Caco-2 (cell line): ENCODE measurements around the gene VAC14. TPM values are rescaled to one million over a fixed set of nuclear protein-coding genes. Genes with fewer than 3 reads are reported as not detected.
A peak's percentile ranks its signal among the peaks of the same experiment; 100 is the strongest.

ENCODE experiments used
- BruUV-seq: library from RNA; stranded (reverse); fragments of 400-500 nt; replicated peaks from 2 replicates; lab custom pipeline; 2021; lab: Mats Ljungman, UMichigan
- CTCF ChIA-PET: fragments of 300-600 bp; sonication (Branson Sonifier 250); formaldehyde crosslinking; loops from one replicate; lab custom pipeline; 2022; ENCODE audit warnings: antibody characterized with exemption; lab: Charles Lee
- POLR2A ChIA-PET: fragments of 300-600 bp; sonication (Branson Sonifier 250); formaldehyde crosslinking; loops from one replicate; lab custom pipeline; 2022; ENCODE audit warnings: antibody characterized with exemption; lab: Charles Lee
- DNase-seq, 2 experiments: peaks; one replicate each; pipeline versions ENCODE4 v3.0.0 to v3.0.0-alpha.2; 2020 to 2022
- H3K27me3 ChIP-seq: replicated peaks from 2 replicates; pipeline ENCODE4 v1.6.0; 2011; ENCODE audit warnings: low read length; ENCODE audit not compliant: control insufficient read depth, insufficient read depth
- H3K36me3 ChIP-seq: 2 replicates; pipeline ENCODE4 v1.5.1; 2011; ENCODE audit warnings: low read length; ENCODE audit not compliant: control insufficient read depth, insufficient read depth
- H3K4me1 ChIP-seq: fragments of 250-450 bp; sonication (Bioruptor Pico); 2 replicates; pipeline ENCODE4 v1.5.1; 2020; ENCODE audit warnings: mild to moderate bottlenecking
- H3K4me3 ChIP-seq: 2 replicates; pipeline ENCODE4 v1.5.1; 2011; ENCODE audit warnings: low read depth, mild to moderate bottlenecking, control low read depth, low read length
- H3K9me3 ChIP-seq: fragments of 250-450 bp; sonication (Bioruptor Pico); 2 replicates; pipeline ENCODE4 v1.5.1; 2020; ENCODE audit warnings: mild to moderate bottlenecking, moderate library complexity
- H3K27ac Mint-ChIP-seq: one replicate; pipeline ENCODE4 v1.8.0; 2022; ENCODE audit warnings: mixed read lengths; ENCODE audit not compliant: unreplicated experiment
- H3K27me3 Mint-ChIP-seq: one replicate; pipeline ENCODE4 v1.8.0; 2022; ENCODE audit warnings: mixed read lengths; ENCODE audit not compliant: insufficient read depth, unreplicated experiment
- H3K36me3 Mint-ChIP-seq: one replicate; pipeline ENCODE4 v1.8.0; 2022; ENCODE audit warnings: mild to moderate bottlenecking, mixed read lengths; ENCODE audit not compliant: insufficient read depth, unreplicated experiment
- H3K4me1 Mint-ChIP-seq: one replicate; pipeline ENCODE4 v1.8.0; 2022; ENCODE audit warnings: low read depth, mixed read lengths; ENCODE audit not compliant: unreplicated experiment
- H3K4me3 Mint-ChIP-seq: one replicate; pipeline ENCODE4 v1.8.0; 2022; ENCODE audit warnings: mild to moderate bottlenecking, moderate library complexity, mixed read lengths; ENCODE audit not compliant: unreplicated experiment
- H3K9me3 Mint-ChIP-seq: one replicate; pipeline ENCODE4 v1.8.0; 2022; ENCODE audit warnings: mixed read lengths; ENCODE audit not compliant: unreplicated experiment
- CTCF ChIP-seq, 2 experiments: fragments of 200-600 bp in 1 of 2; IDR thresholded peaks; 1 replicate in 1 of 2; 2 replicates in 1 of 2; pipeline versions ENCODE4 v1.5.1 to v1.8.0; 2011 to 2022; ENCODE audit warnings: antibody characterized with exemption in 1 of 2, control low read depth in 1 of 2, inconsistent platforms in 1 of 2, low read depth in 1 of 2, low read length in 1 of 2, mild to moderate bottlenecking in 1 of 2, moderate library complexity in 1 of 2; ENCODE audit not compliant: insufficient read depth in 1 of 2, severe bottlenecking in 1 of 2, unreplicated experiment in 1 of 2
- intact Hi-C: fragments of 100-400 bp; cut with micrococcal nuclease; formaldehyde crosslinking; loops from one replicate; pipeline ENCODE4 v1.10.0; 2022; ENCODE audit not compliant: unreplicated experiment
- total RNA-seq: library from RNA; stranded (reverse); gene quantifications from 2 replicates; pipeline ENCODE4 v1.2.3, GENCODE V29; 2022

VAC14 gene
- total RNA-seq, 1 experiment from 2014 or later = 63.5 TPM

- no peak for TF ChIP-seq CTCF (IDR thresholded peaks at IDR 0.05; ENCODE audit: insufficient read depth in 1 of 2, low read depth in 1 of 2, low read length in 1 of 2, severe bottlenecking in 1 of 2, unreplicated experiment in 1 of 2)
- ChIA-PET POLR2A (no interaction called here), CTCF (interaction anchor here (1.8 kb wide), 1 partner anchor 81 kb away, joined by 5 read pairs; no protein-coding TSS in a partner anchor)
- BruUV-seq = no TSS peak
- no peaks in the 10 kb centered on the region for H3K27me3 Mint-ChIP-seq
- peaks cover 44% of the 10 kb centered on the region for H3K36me3 Mint-ChIP-seq
- no peaks in the 10 kb centered on the region for H3K9me3 Mint-ChIP-seq
- Histone ChIP-seq H3K4me1 (peaks cover 45% of the 10 kb centered on the region), H3K36me3 (no peaks in the 10 kb centered on the region; the same call in 1 of the 2 replicates), H3K27me3 (no peaks in the 10 kb centered on the region), H3K4me3 (no peak overlapping the region), H3K9me3 (no peaks in the 10 kb centered on the region)
- peaks cover 42% of the 10 kb centered on the region for H3K4me1 Mint-ChIP-seq
- intact Hi-C loops = no loop called here
- H3K27ac Mint-ChIP-seq = peak overlapping the region; percentile 39
- no peak overlapping the region for H3K4me3 Mint-ChIP-seq
- DNase-seq = no peak
Observed at GRCh38 chr16:70689970-70690891, 110.7 kb downstream of the VAC14 start.

GRCh38 chr16:70689035-70689969 lies 111.7 kb downstream of the VAC14 start:
- ChIA-PET CTCF (interaction anchor here (1.8 kb wide), 1 partner anchor 82 kb away, joined by 5 read pairs; no protein-coding TSS in a partner anchor), POLR2A (no interaction called here)
- H3K27ac Mint-ChIP-seq = no peak overlapping the region
- no TSS peak for BruUV-seq
- TF ChIP-seq CTCF (IDR thresholded peaks at IDR 0.05; ENCODE audit: insufficient read depth in 1 of 2, low read depth in 1 of 2, low read length in 1 of 2, severe bottlenecking in 1 of 2, unreplicated experiment in 1 of 2) = no peak
- no peaks in the 10 kb centered on the region for H3K9me3 ChIP-seq
- H3K4me1 ChIP-seq = peaks cover 41% of the 10 kb centered on the region
- H3K4me3 Mint-ChIP-seq = no peak overlapping the region
- no peaks in the 10 kb centered on the region; the same call in 1 of the 2 replicates for H3K36me3 ChIP-seq
- no peak overlapping the region for H3K4me3 ChIP-seq
- H3K9me3 Mint-ChIP-seq = no peaks in the 10 kb centered on the region
- no peaks in the 10 kb centered on the region for H3K27me3 Mint-ChIP-seq
- no peaks in the 10 kb centered on the region for H3K27me3 ChIP-seq
- peaks cover 33% of the 10 kb centered on the region for H3K4me1 Mint-ChIP-seq
- intact Hi-C loops = no loop called here
- DNase-seq = peak in 1 of 2 experiments; percentile 50
- H3K36me3 Mint-ChIP-seq = peaks cover 43% of the 10 kb centered on the region

GRCh38 chr16:70688246-70688742 lies 112.7 kb downstream of the VAC14 start:
- intact Hi-C loops = no loop called here
- Mint-ChIP-seq H3K27me3 (no peaks in the 10 kb centered on the region), H3K4me1 (peaks cover 23% of the 10 kb centered on the region), H3K4me3 (no peak overlapping the region), H3K9me3 (no peaks in the 10 kb centered on the region), H3K27ac (no peak overlapping the region), H3K36me3 (peaks cover 33% of the 10 kb centered on the region)
- H3K4me3 ChIP-seq = no peak overlapping the region
- no peaks in the 10 kb centered on the region for H3K36me3 ChIP-seq
- CTCF ChIA-PET = interaction anchor here (1.2 to 1.8 kb wide), 2 partner anchors 83 kb away, joined by 3 to 5 read pairs; no protein-coding TSS in a partner anchor
- H3K27me3 ChIP-seq = no peaks in the 10 kb centered on the region
- POLR2A ChIA-PET = no interaction called here
- no peak for DNase-seq
- H3K9me3 ChIP-seq = no peaks in the 10 kb centered on the region
- no TSS peak for BruUV-seq
- peaks cover 31% of the 10 kb centered on the region for H3K4me1 ChIP-seq
- no peak for TF ChIP-seq CTCF (IDR thresholded peaks at IDR 0.05; ENCODE audit: insufficient read depth in 1 of 2, low read depth in 1 of 2, low read length in 1 of 2, severe bottlenecking in 1 of 2, unreplicated experiment in 1 of 2)
